GM12878 (cell line): ENCODE data around the gene RBPJL. TPM values are rescaled to one million over a fixed set of nuclear protein-coding genes. Genes with fewer than 3 reads are reported as not detected.

Experiments
- BACH1 ChIP-seq: fragments of 450-650 bp; IDR thresholded peaks from 2 replicates; pipeline ENCODE4 v1.6.1; 2017; ENCODE audit warnings: mild to moderate bottlenecking, borderline replicate concordance
- BCL11A ChIP-seq: IDR thresholded peaks from 2 replicates; pipeline ENCODE4 v1.6.1; 2011; ENCODE audit warnings: low read depth, low read length
- EED ChIP-seq: sonication (generic); IDR thresholded peaks from 2 replicates; pipeline ENCODE4 v1.6.1; 2016; ENCODE audit warnings: antibody characterized with exemption, low read depth
- ETV6 ChIP-seq, 2 experiments: fragments of 450-650 bp in 1 of 2; IDR thresholded peaks in 1 of 2; conservative IDR thresholded peaks in 1 of 2; 2 replicates each; pipeline ENCODE4 v1.6.1; 2014; ENCODE audit warnings: antibody characterized with exemption in 1 of 2, borderline replicate concordance in 1 of 2, low read depth in 1 of 2, mild to moderate bottlenecking in 1 of 2, moderate library complexity in 1 of 2
- FOS ChIP-seq: IDR thresholded peaks from 3 replicates; pipeline ENCODE4 v1.6.1; 2011; ENCODE audit warnings: borderline replicate concordance; ENCODE audit not compliant: insufficient read length; ENCODE audit errors: extremely low read depth
- GABPA ChIP-seq: IDR thresholded peaks from 2 replicates; pipeline ENCODE4 v1.6.1; 2014; ENCODE audit warnings: antibody characterized with exemption, low read depth, mild to moderate bottlenecking, inconsistent platforms
- HDAC2 ChIP-seq: fragments of 200-600 bp; sonication (generic); IDR thresholded peaks from 2 replicates; pipeline ENCODE4 v1.6.1; 2017
- HDAC6 ChIP-seq: fragments of 200-600 bp; sonication (generic); IDR thresholded peaks from one replicate; pipeline ENCODE4 v1.8.0; 2017; ENCODE audit warnings: antibody characterized with exemption; ENCODE audit not compliant: unreplicated experiment
- HSF1 ChIP-seq: fragments of 150-350 bp; IDR thresholded peaks from 2 replicates; pipeline ENCODE4 v1.6.1; 2014; ENCODE audit warnings: mild to moderate bottlenecking, low read depth, low read length
- JUND ChIP-seq: IDR thresholded peaks from 2 replicates; pipeline ENCODE4 v1.6.1; 2012; ENCODE audit warnings: low read depth, mild to moderate bottlenecking, low read length, improper control_type of control experiment, moderate library complexity
- MEF2A ChIP-seq: IDR thresholded peaks from 2 replicates; pipeline ENCODE4 v1.6.1; 2011; ENCODE audit warnings: low read depth, mild to moderate bottlenecking, low read length, moderate library complexity; ENCODE audit not compliant: insufficient read depth
- MEF2B ChIP-seq: fragments of 450-650 bp; IDR thresholded peaks from 2 replicates; pipeline ENCODE4 v1.6.1; 2018; ENCODE audit warnings: mild to moderate bottlenecking, moderate library complexity; ENCODE audit not compliant: partially characterized antibody, poor library complexity, severe bottlenecking
- NFYA ChIP-seq: IDR thresholded peaks from 2 replicates; pipeline ENCODE4 v1.6.1; 2011; ENCODE audit warnings: low read depth, mild to moderate bottlenecking, low read length, improper control_type of control experiment, borderline replicate concordance
- POLR2A ChIP-seq: IDR thresholded peaks from 2 replicates; pipeline ENCODE4 v1.6.1; 2011; ENCODE audit warnings: low read depth, mild to moderate bottlenecking, low read length
- RCOR1 ChIP-seq: conservative IDR thresholded peaks from 2 replicates; pipeline ENCODE4 v1.6.1; 2012; ENCODE audit warnings: low read depth, low read length, improper control_type of control experiment
- SIN3A ChIP-seq: IDR thresholded peaks from 2 replicates; pipeline ENCODE4 v1.6.1; 2012; ENCODE audit warnings: low read depth, low read length, improper control_type of control experiment
- SPI1 ChIP-seq: IDR thresholded peaks from 2 replicates; pipeline ENCODE4 v1.6.1; 2011; ENCODE audit warnings: low read depth, mild to moderate bottlenecking, low read length, moderate library complexity, borderline replicate concordance; ENCODE audit not compliant: insufficient read depth
- STAT1 ChIP-seq: fragments of 450-650 bp; conservative IDR thresholded peaks from 2 replicates; pipeline ENCODE4 v1.6.1; 2014; ENCODE audit warnings: antibody characterized with exemption, mild to moderate bottlenecking
- STAT3 ChIP-seq: IDR thresholded peaks from 2 replicates; pipeline ENCODE4 v1.6.1; 2011; ENCODE audit warnings: low read depth, low read length, improper control_type of control experiment
- TARDBP ChIP-seq: IDR thresholded peaks from 2 replicates; pipeline ENCODE4 v1.6.1; 2016; ENCODE audit warnings: borderline replicate concordance
- ZBED1 ChIP-seq: IDR thresholded peaks from 2 replicates; pipeline ENCODE4 v1.6.1; 2016; ENCODE audit warnings: borderline replicate concordance
- ZNF24 ChIP-seq: fragments of 450-650 bp; IDR thresholded peaks from 2 replicates; pipeline ENCODE4 v1.6.1; 2017; ENCODE audit warnings: antibody characterized with exemption, mild to moderate bottlenecking
- ZNF384 ChIP-seq: IDR thresholded peaks from 2 replicates; pipeline ENCODE4 v1.6.1; 2012; ENCODE audit warnings: low read depth, mild to moderate bottlenecking, low read length, improper control_type of control experiment, borderline replicate concordance
- ZNF622 ChIP-seq: fragments of 450-650 bp; IDR thresholded peaks from 2 replicates; pipeline ENCODE4 v1.6.1; 2017; ENCODE audit warnings: mild to moderate bottlenecking, inconsistent platforms
- polyA plus RNA-seq, 11 experiments: library from polyadenylated mRNA; depleted of rRNA in 4 of 11; unstranded in 6 of 11; stranded (reverse) in 5 of 11; fragments of >200 nt; fragmentation: Nextera tagmentation in 4 of 11; fragmentation: Illumina TruSeq in 1 of 11; extraction: Ambion mirVana in 4 of 11; extraction: Trizol in 1 of 11; gene quantifications; 1 replicate in 1 of 11; 2 replicates in 10 of 11; pipeline versions ENCODE4 v1.2.1 to v1.2.3, GENCODE V29; 2011 to 2016; ENCODE audit warnings: inconsistent platforms in 2 of 11, missing spikeins in 2 of 11, low read depth in 1 of 11
- total RNA-seq, 4 experiments: library from RNA; depleted of rRNA in 3 of 4; stranded (reverse); fragments of >200 nt in 3 of 4; fragmentation: Illumina TruSeq in 1 of 4; extraction: Trizol in 1 of 4; gene quantifications; 2 replicates each; pipeline versions ENCODE4 v1.2.1 to v1.2.3, GENCODE V29; 2013 to 2021
- TF ChIP-seq, protein P1 (sequence below): fragments of 450-650 bp; IDR thresholded peaks from 2 replicates; pipeline ENCODE4 v1.6.1; 2017; ENCODE audit warnings: antibody characterized with exemption, mild to moderate bottlenecking, moderate library complexity
- TF ChIP-seq, protein P2 (sequence below): fragments of 450-650 bp; IDR thresholded peaks from 2 replicates; pipeline ENCODE4 v1.6.1; 2017; ENCODE audit warnings: borderline replicate concordance

RBPJL gene
- total and polyA plus RNA-seq, 10 of the 15 experiments (the other 5 are each of a cell fraction or from before 2014, with no cell fraction given), result 0.18 TPM; not detected in 9

GRCh38 chr20:45362804-45363610 lies 56.4 kb downstream of the RBPJL start, which contains the start of gene SYS1 (continued):
- TF ChIP-seq, protein P1, sequence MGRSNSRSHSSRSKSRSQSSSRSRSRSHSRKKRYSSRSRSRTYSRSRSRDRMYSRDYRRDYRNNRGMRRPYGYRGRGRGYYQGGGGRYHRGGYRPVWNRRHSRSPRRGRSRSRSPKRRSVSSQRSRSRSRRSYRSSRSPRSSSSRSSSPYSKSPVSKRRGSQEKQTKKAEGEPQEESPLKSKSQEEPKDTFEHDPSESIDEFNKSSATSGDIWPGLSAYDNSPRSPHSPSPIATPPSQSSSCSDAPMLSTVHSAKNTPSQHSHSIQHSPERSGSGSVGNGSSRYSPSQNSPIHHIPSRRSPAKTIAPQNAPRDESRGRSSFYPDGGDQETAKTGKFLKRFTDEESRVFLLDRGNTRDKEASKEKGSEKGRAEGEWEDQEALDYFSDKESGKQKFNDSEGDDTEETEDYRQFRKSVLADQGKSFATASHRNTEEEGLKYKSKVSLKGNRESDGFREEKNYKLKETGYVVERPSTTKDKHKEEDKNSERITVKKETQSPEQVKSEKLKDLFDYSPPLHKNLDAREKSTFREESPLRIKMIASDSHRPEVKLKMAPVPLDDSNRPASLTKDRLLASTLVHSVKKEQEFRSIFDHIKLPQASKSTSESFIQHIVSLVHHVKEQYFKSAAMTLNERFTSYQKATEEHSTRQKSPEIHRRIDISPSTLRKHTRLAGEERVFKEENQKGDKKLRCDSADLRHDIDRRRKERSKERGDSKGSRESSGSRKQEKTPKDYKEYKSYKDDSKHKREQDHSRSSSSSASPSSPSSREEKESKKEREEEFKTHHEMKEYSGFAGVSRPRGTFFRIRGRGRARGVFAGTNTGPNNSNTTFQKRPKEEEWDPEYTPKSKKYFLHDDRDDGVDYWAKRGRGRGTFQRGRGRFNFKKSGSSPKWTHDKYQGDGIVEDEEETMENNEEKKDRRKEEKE, result peak; percentile 81
- peak in 1 of 2 experiments; percentile 30; a peak in 1 of 4 replicates for TF ChIP-seq ETV6 (conservative IDR thresholded peaks at IDR 0.05 in 1 of 2, IDR thresholded peaks at IDR 0.05 in 1 of 2; ENCODE audit: borderline replicate concordance in 1 of 2, low read depth in 1 of 2)
- no peak for TF ChIP-seq MEF2A
- 0 out of 2 replicates have a peak, but pooled peaks have one; percentile 36 for TF ChIP-seq ZNF24
- peak; percentile 91 for TF ChIP-seq JUND
- no peak for TF ChIP-seq ZNF622
- 0 out of 2 replicates have a peak, but pooled peaks have one; percentile 40 for TF ChIP-seq RCOR1
- TF ChIP-seq, protein P2, sequence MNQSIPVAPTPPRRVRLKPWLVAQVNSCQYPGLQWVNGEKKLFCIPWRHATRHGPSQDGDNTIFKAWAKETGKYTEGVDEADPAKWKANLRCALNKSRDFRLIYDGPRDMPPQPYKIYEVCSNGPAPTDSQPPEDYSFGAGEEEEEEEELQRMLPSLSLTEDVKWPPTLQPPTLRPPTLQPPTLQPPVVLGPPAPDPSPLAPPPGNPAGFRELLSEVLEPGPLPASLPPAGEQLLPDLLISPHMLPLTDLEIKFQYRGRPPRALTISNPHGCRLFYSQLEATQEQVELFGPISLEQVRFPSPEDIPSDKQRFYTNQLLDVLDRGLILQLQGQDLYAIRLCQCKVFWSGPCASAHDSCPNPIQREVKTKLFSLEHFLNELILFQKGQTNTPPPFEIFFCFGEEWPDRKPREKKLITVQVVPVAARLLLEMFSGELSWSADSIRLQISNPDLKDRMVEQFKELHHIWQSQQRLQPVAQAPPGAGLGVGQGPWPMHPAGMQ, result no peak
- no peak for TF ChIP-seq ZBED1
- peak; percentile 94 for TF ChIP-seq POLR2A
- TF ChIP-seq GABPA, result peak; percentile 77
- TF ChIP-seq BCL11A, result 0 out of 2 replicates have a peak, but pooled peaks have one; percentile 3
- TF ChIP-seq MEF2B, result peak; percentile 71
- TF ChIP-seq STAT1, result peak; percentile 71
- no peak for TF ChIP-seq HDAC6
- TF ChIP-seq HDAC2, result no peak
- TF ChIP-seq SPI1, result peak; percentile 55; the same call in 1 of the 2 replicates
- peak; percentile 78; the same call in 1 of the 2 replicates for TF ChIP-seq BACH1
- no peak for TF ChIP-seq STAT3
- TF ChIP-seq TARDBP, result peak; percentile 61; the same call in 1 of the 2 replicates
- peak; percentile 51; the same call in 1 of the 2 replicates for TF ChIP-seq EED
- TF ChIP-seq NFYA, result no peak
- TF ChIP-seq ZNF384, result no peak
- TF ChIP-seq SIN3A, result peak; percentile 90
- no peak for TF ChIP-seq HSF1
- no peak for TF ChIP-seq FOS
